ENCODE results near the gene HOXD11.

Gene HOXD11

DNA sequence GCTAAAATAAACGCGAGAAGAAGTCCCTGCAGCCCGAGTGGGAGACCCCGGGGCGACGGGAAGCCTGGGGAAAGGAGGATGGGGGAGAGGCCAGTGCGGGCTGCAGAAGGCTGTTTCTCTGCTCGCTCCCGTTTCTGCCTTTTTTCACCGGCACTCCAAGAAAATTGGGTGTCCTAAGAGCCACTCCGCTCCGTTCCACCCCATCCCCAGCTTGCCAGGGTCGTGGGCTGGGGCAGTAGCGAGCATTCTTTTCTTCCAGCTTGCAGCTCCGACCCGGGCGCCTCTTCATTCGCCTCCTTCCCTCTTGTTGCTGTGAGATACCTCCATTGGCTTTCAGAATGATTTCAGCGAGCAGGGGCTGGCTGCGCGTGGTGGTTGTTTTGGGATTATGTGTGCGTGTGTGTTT lies 51.1 kb downstream of the HOXD11 start:
- no peak overlapping the region for H3K4me3 ChIP-seq (replicated peaks; ENCODE audit: low read depth, low read length)
- DNase-seq (ENCODE audit: extremely low read depth, insufficient read length): no peak
- H3K27me3 ChIP-seq (replicated peaks; ENCODE audit: control insufficient read depth, insufficient read depth, low read length): peaks cover 1% of the 10 kb centered on the region; the same call in 1 of the 2 replicates
- H3K36me3 ChIP-seq (ENCODE audit: control insufficient read depth, insufficient read depth, low read length): no peaks in the 10 kb centered on the region
- TF ChIP-seq, protein P1, sequence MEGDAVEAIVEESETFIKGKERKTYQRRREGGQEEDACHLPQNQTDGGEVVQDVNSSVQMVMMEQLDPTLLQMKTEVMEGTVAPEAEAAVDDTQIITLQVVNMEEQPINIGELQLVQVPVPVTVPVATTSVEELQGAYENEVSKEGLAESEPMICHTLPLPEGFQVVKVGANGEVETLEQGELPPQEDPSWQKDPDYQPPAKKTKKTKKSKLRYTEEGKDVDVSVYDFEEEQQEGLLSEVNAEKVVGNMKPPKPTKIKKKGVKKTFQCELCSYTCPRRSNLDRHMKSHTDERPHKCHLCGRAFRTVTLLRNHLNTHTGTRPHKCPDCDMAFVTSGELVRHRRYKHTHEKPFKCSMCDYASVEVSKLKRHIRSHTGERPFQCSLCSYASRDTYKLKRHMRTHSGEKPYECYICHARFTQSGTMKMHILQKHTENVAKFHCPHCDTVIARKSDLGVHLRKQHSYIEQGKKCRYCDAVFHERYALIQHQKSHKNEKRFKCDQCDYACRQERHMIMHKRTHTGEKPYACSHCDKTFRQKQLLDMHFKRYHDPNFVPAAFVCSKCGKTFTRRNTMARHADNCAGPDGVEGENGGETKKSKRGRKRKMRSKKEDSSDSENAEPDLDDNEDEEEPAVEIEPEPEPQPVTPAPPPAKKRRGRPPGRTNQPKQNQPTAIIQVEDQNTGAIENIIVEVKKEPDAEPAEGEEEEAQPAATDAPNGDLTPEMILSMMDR (IDR thresholded peaks at IDR 0.05; ENCODE audit: insufficient read depth, low read length, poor library complexity, severe bottlenecking): no peak

- no peak for DNase-seq (ENCODE audit: extremely low read depth, insufficient read length)
- Histone ChIP-seq H3K4me3 (replicated peaks; ENCODE audit: low read depth, low read length) (no peak overlapping the region), H3K27me3 (replicated peaks; ENCODE audit: control insufficient read depth, insufficient read depth, low read length) (peaks cover 1% of the 10 kb centered on the region; the same call in 1 of the 2 replicates), H3K36me3 (ENCODE audit: control insufficient read depth, insufficient read depth, low read length) (no peaks in the 10 kb centered on the region)
- TF ChIP-seq, protein P1 (IDR thresholded peaks at IDR 0.05; ENCODE audit: insufficient read depth, low read length, poor library complexity, severe bottlenecking): no peak
Measured at GRCh38 chr2:176158855-176159662, 52.0 kb downstream of the HOXD11 start.

Measured in GM06990 (cell line).